ENCODE data around the gene ITSN2. TPM values are rescaled to one million over a fixed set of nuclear protein-coding genes. Genes with fewer than 3 reads are reported as not detected.

ITSN2 gene
- polyA plus RNA-seq, 1 donor (not counting 4 experiments of a cell fraction or from before 2014, with no cell fraction given) = 19.7 TPM

- H3K27ac ChIP-seq (ENCODE audit: control insufficient read depth, insufficient read depth, low read length) = no peak overlapping the region
- dilution Hi-C loops (cut with MboI; ENCODE audit: extremely low pct_ligation_motif_present, low sequenced_read_pairs) = no loop called here
- peaks cover 3% of the 10 kb centered on the region for H3K4me1 ChIP-seq (ENCODE audit: control insufficient read depth, extremely low read depth, insufficient read depth, low read length)
- H3K4me3 ChIP-seq (ENCODE audit: control insufficient read depth in 2 of 3, extremely low read depth in 1 of 3, insufficient read depth in 2 of 3, low read depth in 1 of 3, low read length in 3 of 3) = no peak overlapping the region
- no peak for TF ChIP-seq EZH2 (IDR thresholded peaks at IDR 0.05; ENCODE audit: low read length)
- TF ChIP-seq, protein P1, sequence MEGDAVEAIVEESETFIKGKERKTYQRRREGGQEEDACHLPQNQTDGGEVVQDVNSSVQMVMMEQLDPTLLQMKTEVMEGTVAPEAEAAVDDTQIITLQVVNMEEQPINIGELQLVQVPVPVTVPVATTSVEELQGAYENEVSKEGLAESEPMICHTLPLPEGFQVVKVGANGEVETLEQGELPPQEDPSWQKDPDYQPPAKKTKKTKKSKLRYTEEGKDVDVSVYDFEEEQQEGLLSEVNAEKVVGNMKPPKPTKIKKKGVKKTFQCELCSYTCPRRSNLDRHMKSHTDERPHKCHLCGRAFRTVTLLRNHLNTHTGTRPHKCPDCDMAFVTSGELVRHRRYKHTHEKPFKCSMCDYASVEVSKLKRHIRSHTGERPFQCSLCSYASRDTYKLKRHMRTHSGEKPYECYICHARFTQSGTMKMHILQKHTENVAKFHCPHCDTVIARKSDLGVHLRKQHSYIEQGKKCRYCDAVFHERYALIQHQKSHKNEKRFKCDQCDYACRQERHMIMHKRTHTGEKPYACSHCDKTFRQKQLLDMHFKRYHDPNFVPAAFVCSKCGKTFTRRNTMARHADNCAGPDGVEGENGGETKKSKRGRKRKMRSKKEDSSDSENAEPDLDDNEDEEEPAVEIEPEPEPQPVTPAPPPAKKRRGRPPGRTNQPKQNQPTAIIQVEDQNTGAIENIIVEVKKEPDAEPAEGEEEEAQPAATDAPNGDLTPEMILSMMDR (optimal IDR thresholded peaks at IDR 0.05 in 1 of 3, IDR thresholded peaks at IDR 0.05 in 1 of 3, conservative IDR thresholded peaks at IDR 0.05 in 1 of 3; ENCODE audit: extremely low read depth in 1 of 3, insufficient read depth in 2 of 3, low read length in 3 of 3) = no peak
- peaks cover 2% of the 10 kb centered on the region for H3K9me1 ChIP-seq (ENCODE audit: control insufficient read depth, extremely low read depth, insufficient read depth, low read length)
- H4K20me1 ChIP-seq (ENCODE audit: control insufficient read depth, extremely low read depth, insufficient read depth, low read length) = no peaks in the 10 kb centered on the region
- no peak overlapping the region for H2AFZ ChIP-seq (ENCODE audit: control insufficient read depth, low read length)
- H3K79me2 ChIP-seq (ENCODE audit: control insufficient read depth, insufficient read depth, low read length) = no peaks in the 10 kb centered on the region
- no peaks in the 10 kb centered on the region for H3K27me3 ChIP-seq (ENCODE audit: control insufficient read depth, extremely low read depth, insufficient read depth, low read length)
- no peak overlapping the region for H3K4me2 ChIP-seq (ENCODE audit: control insufficient read depth, extremely low read depth, insufficient read depth, low read depth, low read length)
- no peaks in the 10 kb centered on the region for H3K36me3 ChIP-seq (ENCODE audit: control insufficient read depth in 2 of 2, extremely low read depth in 1 of 2, insufficient read depth in 2 of 2, low read length in 2 of 2)
- FAIRE-seq (no peak), DNase-seq (ENCODE audit: low read depth, low spot score) (no peak)
- no peak overlapping the region for H3K9ac ChIP-seq (ENCODE audit: control insufficient read depth, extremely low read depth, insufficient read depth, low read length)
- no peaks in the 10 kb centered on the region for H3K9me3 ChIP-seq (ENCODE audit: control insufficient read depth, low read depth, low read length)
Measured at GRCh38 chr2:24317491-24317920, 42.8 kb downstream of the ITSN2 start.

- Histone ChIP-seq H3K27me3 (ENCODE audit: control insufficient read depth, extremely low read depth, insufficient read depth, low read length) (no peaks in the 10 kb centered on the region), H3K4me2 (ENCODE audit: control insufficient read depth, extremely low read depth, insufficient read depth, low read depth, low read length) (no peak overlapping the region), H3K36me3 (ENCODE audit: control insufficient read depth in 2 of 2, extremely low read depth in 1 of 2, insufficient read depth in 2 of 2, low read length in 2 of 2) (peaks cover under 1 to 2% of the 10 kb centered on the region in 2 experiments), H2AFZ (ENCODE audit: control insufficient read depth, low read length) (no peak overlapping the region), H3K9ac (ENCODE audit: control insufficient read depth, extremely low read depth, insufficient read depth, low read length) (no peak overlapping the region), H4K20me1 (ENCODE audit: control insufficient read depth, extremely low read depth, insufficient read depth, low read length) (no peaks in the 10 kb centered on the region), H3K4me3 (ENCODE audit: control insufficient read depth in 2 of 3, extremely low read depth in 1 of 3, insufficient read depth in 2 of 3, low read depth in 1 of 3, low read length in 3 of 3) (no peak overlapping the region), H3K4me1 (ENCODE audit: control insufficient read depth, extremely low read depth, insufficient read depth, low read length) (peaks cover 3% of the 10 kb centered on the region), H3K9me3 (ENCODE audit: control insufficient read depth, low read depth, low read length) (no peaks in the 10 kb centered on the region), H3K27ac (ENCODE audit: control insufficient read depth, insufficient read depth, low read length) (no peak overlapping the region), H3K9me1 (ENCODE audit: control insufficient read depth, extremely low read depth, insufficient read depth, low read length) (peaks cover 2% of the 10 kb centered on the region), H3K79me2 (ENCODE audit: control insufficient read depth, insufficient read depth, low read length) (no peaks in the 10 kb centered on the region)
- dilution Hi-C loops (cut with MboI; ENCODE audit: extremely low pct_ligation_motif_present, low sequenced_read_pairs) = no loop called here
- TF ChIP-seq, protein P1 (optimal IDR thresholded peaks at IDR 0.05 in 1 of 3, IDR thresholded peaks at IDR 0.05 in 1 of 3, conservative IDR thresholded peaks at IDR 0.05 in 1 of 3; ENCODE audit: extremely low read depth in 1 of 3, insufficient read depth in 2 of 3, low read length in 3 of 3) = no peak
- TF ChIP-seq EZH2 (IDR thresholded peaks at IDR 0.05; ENCODE audit: low read length) = no peak
- no peak for DNase-seq (ENCODE audit: low read depth, low spot score)
- FAIRE-seq = no peak
Measured at GRCh38 chr2:24315669-24316068, 44.7 kb downstream of the ITSN2 start.

All from keratinocyte (primary cell).